BE2C (cell line): ENCODE data around the gene ALPL.
A peak's percentile ranks its signal among the peaks of the same experiment; 100 is the strongest.

Experiments
- DNase-seq: peaks from one replicate; pipeline ENCODE4 v3.0.0-alpha.2; 2020
- H3K27me3 ChIP-seq: fragments of 250-450 bp; sonication (Bioruptor Pico); 2 replicates; pipeline ENCODE4 v1.5.1; 2020; ENCODE audit warnings: mild to moderate bottlenecking
- H3K36me3 ChIP-seq: fragments of 250-450 bp; sonication (Bioruptor Pico); 2 replicates; pipeline ENCODE4 v1.5.1; 2020; ENCODE audit warnings: mild to moderate bottlenecking
- H3K4me1 ChIP-seq: fragments of 250-450 bp; sonication (Bioruptor Pico); 2 replicates; pipeline ENCODE4 v1.5.1; 2020
- H3K4me3 ChIP-seq: 2 replicates; pipeline ENCODE4 v1.5.1; 2011; ENCODE audit warnings: low read depth, low read length
- H3K9me3 ChIP-seq: fragments of 250-450 bp; sonication (Bioruptor Pico); 2 replicates; pipeline ENCODE4 v1.5.1; 2020
- CTCF ChIP-seq: IDR thresholded peaks from 2 replicates; pipeline ENCODE4 v1.5.1; 2012; ENCODE audit warnings: mild to moderate bottlenecking, low read depth, low read length

Gene ALPL

DNA sequence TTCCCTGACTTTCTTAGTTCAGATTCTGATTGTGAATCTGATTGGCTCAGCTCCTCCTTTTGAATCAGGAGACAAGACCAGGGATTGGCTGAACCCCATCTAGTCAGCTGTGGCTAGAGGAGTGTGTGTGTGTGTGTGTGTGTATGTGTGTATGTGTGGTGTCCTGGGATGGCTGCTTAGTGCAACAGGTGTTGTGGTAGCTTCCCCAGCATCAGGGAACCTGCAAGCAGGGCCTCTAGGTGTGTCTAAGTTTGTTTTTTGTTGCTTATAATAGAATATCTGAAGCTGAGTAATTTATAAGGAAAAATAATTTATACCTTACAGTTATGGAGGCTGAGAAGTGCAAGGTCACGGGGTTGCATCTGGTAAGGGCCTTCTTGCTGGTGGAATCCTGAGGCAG is 13.2 kb upstream of the ALPL start:
- TF ChIP-seq CTCF, result no peak
- Histone ChIP-seq H3K4me3 (no peak overlapping the region), H3K27me3 (no peaks in the 10 kb centered on the region), H3K4me1 (no peaks in the 10 kb centered on the region), H3K9me3 (no peaks in the 10 kb centered on the region), H3K36me3 (no peaks in the 10 kb centered on the region)
- DNase-seq, result no peak

DNA sequence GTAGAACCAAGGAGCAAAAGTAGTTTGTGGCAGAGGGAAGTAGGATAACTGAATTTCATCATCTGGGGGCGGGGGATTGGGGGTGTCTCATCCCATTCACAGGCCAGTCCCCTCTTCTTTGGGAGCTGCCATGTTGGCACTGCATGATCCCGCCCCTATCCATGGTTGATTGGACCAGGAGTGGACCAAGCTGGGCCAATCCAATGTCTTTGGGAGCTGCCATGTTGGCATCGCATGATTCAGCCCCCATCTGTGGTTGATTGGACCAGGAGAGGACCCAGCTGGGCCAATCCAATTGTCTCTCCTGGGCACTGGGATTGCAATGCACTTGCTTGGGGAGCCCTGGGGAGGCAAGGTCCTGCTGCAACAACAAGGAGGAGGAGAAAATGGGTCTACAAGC is 12.3 kb upstream of the ALPL start:
- DNase-seq, result peak; percentile 17
- no peaks in the 10 kb centered on the region for H3K27me3 ChIP-seq
- no peaks in the 10 kb centered on the region for H3K4me1 ChIP-seq
- H3K36me3 ChIP-seq, result no peaks in the 10 kb centered on the region
- no peaks in the 10 kb centered on the region for H3K9me3 ChIP-seq
- no peak overlapping the region for H3K4me3 ChIP-seq
- TF ChIP-seq CTCF, result no peak

- Histone ChIP-seq H3K36me3 (no peaks in the 10 kb centered on the region), H3K4me3 (no peak overlapping the region), H3K4me1 (no peaks in the 10 kb centered on the region), H3K9me3 (no peaks in the 10 kb centered on the region), H3K27me3 (no peaks in the 10 kb centered on the region)
- TF ChIP-seq CTCF, result no peak
- no peak for DNase-seq
Measured at GRCh38 chr1:21497466-21498061, 11.7 kb upstream of the ALPL start.

GRCh38 chr1:21499283-21499950 is 9.8 kb upstream of the ALPL start:
- Histone ChIP-seq H3K4me3 (no peak overlapping the region), H3K36me3 (no peaks in the 10 kb centered on the region), H3K4me1 (no peaks in the 10 kb centered on the region), H3K9me3 (no peaks in the 10 kb centered on the region), H3K27me3 (no peaks in the 10 kb centered on the region)
- DNase-seq, result no peak
- TF ChIP-seq CTCF, result no peak

DNA sequence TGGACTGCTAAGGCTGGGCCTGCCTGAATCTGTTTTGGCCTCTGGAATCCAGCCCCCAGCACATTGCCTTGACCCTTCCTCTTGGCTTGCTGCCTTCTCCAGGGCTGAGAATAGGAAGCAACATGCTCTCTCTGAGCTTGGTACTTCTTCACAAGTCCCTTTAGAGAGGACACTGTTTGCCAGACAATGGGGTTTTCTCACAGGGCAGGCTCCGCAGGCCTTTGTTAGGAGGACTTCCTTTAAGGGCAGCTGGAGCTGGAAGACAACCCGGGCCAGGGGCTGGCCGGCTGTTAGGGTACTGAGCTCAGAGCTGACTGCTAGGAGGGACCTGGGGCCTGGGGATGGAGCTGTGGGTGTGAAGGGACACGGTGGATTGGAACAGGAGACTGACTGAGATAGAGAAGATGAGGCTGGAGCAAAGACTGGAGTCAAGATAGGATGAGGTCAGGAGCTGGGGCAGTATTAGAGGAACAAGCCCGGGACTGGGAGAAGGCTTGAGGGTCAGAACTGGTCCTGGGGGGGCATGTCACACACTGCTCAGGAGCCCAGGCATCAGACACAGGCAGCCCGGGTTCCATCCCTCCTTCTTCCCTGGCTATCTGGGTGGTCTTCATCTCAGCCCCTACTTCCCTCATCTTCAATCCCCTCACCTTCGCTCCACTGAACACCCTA is 5.4 kb upstream of the ALPL start:
- H3K27me3 ChIP-seq, result no peaks in the 10 kb centered on the region
- DNase-seq, result no peak
- no peaks in the 10 kb centered on the region for H3K36me3 ChIP-seq
- H3K9me3 ChIP-seq, result no peaks in the 10 kb centered on the region
- no peaks in the 10 kb centered on the region for H3K4me1 ChIP-seq
- H3K4me3 ChIP-seq, result no peak overlapping the region
- TF ChIP-seq CTCF, result no peak

DNA sequence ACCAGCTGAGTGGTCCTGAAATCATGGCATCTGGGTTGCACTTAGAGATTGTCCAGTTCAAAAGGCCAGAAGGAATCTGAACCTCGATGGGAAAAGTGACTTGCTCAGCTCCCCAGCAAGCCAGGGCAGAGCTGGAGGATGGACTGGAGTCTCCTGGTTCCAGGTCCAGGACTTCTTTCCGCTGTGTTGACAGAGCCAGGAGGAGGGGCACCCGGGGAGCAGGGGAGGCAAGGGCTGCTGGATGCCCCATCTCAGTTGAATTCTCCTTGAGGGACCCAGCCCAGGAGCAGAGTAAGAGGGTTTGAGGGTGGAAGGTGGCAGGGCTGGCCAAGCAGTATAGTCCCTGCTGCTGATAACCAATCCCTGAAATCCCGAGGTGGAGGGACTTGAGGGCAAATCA is 2.4 kb upstream of the ALPL start:
- H3K4me1 ChIP-seq, result no peaks in the 10 kb centered on the region
- H3K36me3 ChIP-seq, result no peaks in the 10 kb centered on the region
- no peaks in the 10 kb centered on the region for H3K27me3 ChIP-seq
- no peaks in the 10 kb centered on the region for H3K9me3 ChIP-seq
- DNase-seq, result no peak
- TF ChIP-seq CTCF, result no peak
- no peak overlapping the region for H3K4me3 ChIP-seq
